Stimulated activated CD4-positive, alpha-beta T cell treated with anti-CD3 and anti-CD28 coated beads, TNF-alpha, amount 100 ng/mL, for 48 hours (primary cell): Measurements from ENCODE around the gene NAGK.

Experiments
- DNase-seq, 3 donors: peaks; one replicate each; pipeline ENCODE4 v3.0.0-alpha.2; 2020; ENCODE audit warnings: low read depth in 3 of 3

The NAGK gene

GRCh38 chr2:71108091-71108490, 39.6 kb downstream of the NAGK start:
- no peak for DNase-seq

GRCh38 chr2:71113843-71114242, 45.4 kb downstream of the NAGK start:
- DNase-seq = no peak

- no peak for DNase-seq
Measured at GRCh38 chr2:71117063-71117462, 48.6 kb downstream of the NAGK start.

- no peak for DNase-seq
Measured at GRCh38 chr2:71120195-71120594, 51.7 kb downstream of the NAGK start.

- no peak for DNase-seq
Measured at GRCh38 chr2:71121479-71121878, 53.0 kb downstream of the NAGK start.

- no peak for DNase-seq
Measured at GRCh38 chr2:71122387-71123298, 54.2 kb downstream of the NAGK start.

GRCh38 chr2:71125506-71126294, 57.3 kb downstream of the NAGK start:
- DNase-seq = no peak

- no peak for DNase-seq
Measured at GRCh38 chr2:71126957-71127356, 58.5 kb downstream of the NAGK start.
